C1 segment of cervical spinal cord (tissue), 14 donors: ENCODE data around the gene DLX1.
"Not testable (repeated sequence)": the region's sequence is repeated elsewhere in the genome, so short reads cannot be mapped to it uniquely, and the experiment has no call there.

Experiments
- DNase-seq, 14 donors: peaks; one replicate each; lab custom pipeline; 2025; lab: John Stamatoyannopoulos, UW

DLX1 gene

GRCh38 chr2:172109256-172109987, 24.1 kb downstream of the DLX1 start:
- DNase-seq = no peak

GRCh38 chr2:172109988-172110811, 24.9 kb downstream of the DLX1 start:
- DNase-seq = no peak

DNA sequence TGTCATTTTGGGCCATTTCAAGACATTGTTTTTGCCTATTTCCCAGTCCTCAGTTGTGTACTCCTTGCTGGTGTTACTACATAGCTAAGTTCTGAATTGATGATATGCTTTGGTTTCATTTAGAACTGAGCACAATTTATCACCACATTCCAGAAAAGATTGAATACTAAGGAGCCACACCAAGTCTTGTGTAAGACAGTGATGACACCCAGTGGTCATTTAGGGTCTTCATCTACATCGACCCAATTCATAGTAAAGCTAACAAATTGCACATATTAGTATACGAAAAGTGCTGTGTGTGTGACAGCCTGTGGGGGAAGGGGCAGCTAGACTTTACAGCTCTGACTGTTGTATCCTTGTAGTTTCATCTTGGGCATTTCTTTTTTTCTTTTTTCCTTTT, 28.3 kb downstream of the DLX1 start:
- no peak for DNase-seq

DNA sequence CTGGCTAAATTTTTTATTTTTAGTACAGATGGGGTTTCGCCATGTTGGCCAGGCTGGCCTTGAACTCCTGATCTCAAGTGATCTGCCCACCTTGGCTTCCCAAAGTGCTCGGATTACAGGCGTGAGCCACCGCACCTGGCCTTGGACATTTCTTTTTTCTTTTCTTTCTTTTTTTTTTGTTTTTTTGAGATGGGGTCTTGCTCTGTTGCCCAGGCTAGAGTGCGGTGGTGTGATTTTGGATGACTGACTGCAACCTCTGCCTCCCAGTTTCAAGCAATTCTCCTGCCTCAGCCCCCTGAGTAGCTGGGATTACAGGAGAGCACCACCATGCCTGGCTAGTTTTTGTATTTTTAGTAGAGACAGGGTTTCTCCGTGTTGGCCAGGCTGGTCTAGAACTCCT, 28.9 kb downstream of the DLX1 start:
- not testable (repeated sequence) for DNase-seq

DNA sequence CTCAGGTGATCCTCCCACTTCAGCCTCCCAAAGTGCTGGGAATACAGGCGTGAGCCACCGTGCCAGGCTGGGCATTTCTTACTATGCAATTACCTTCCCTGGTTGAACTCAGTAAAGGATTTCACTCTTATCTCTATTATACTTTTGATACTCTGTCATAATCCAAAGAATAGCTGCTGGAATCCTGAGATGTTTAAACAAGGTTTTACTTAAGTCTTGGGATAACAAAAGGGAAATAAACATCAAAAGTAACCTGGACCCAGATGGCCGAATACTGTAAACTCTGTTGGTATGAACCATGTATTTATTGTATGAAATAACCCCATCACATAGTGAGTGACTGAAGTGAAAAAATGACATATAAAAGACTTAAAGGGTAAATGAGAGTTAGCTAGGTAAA, 29.3 kb downstream of the DLX1 start:
- no peak for DNase-seq

- no peak for DNase-seq
Observed at GRCh38 chr2:172116107-172116506, 30.8 kb downstream of the DLX1 start.

DNA sequence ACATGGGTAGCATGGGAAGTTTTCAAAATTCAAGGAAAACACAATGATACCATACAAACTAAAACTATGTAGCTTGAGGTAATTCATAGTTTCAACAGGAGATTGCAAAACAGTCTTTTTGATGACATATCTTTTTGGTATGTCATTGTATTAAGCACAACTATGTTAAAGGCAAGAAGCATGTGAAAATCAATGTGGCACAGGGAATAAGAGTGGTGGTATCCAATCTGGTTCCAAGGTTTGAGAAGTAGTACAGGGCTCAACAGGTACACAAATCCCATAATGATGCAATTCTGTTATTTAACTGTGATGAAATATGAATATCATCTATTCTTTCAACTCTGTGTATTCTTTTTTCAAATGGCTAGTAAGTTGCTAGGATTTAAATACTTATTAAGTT, 33.8 kb downstream of the DLX1 start:
- DNase-seq = no peak

- no peak for DNase-seq
Observed at GRCh38 chr2:172120118-172120517, 34.8 kb downstream of the DLX1 start.

DNA sequence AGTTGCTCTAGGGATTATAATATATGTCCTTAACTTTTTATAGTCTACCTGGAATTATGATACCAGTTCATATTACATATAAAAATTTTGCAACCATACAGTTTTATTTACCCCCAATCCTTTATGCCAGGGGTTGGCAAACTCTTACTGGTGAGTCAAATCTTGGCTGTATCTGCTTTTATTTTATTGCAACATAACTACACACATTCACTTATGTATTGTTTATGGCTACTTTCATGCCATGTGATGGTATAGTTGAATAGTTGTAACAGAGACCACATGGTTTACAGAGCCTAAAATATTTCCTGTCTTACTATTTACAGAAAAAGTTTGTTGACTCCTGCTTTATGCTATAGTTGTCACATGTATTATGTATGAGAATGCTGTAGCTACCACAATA, 43.2 kb downstream of the DLX1 start:
- no peak for DNase-seq

GRCh38 chr2:172129404-172129803, 44.1 kb downstream of the DLX1 start:
- no peak for DNase-seq

GRCh38 chr2:172131713-172132555, 46.6 kb downstream of the DLX1 start:
- DNase-seq = no peak

GRCh38 chr2:172134270-172134669, 49.0 kb downstream of the DLX1 start:
- no peak for DNase-seq

DNA sequence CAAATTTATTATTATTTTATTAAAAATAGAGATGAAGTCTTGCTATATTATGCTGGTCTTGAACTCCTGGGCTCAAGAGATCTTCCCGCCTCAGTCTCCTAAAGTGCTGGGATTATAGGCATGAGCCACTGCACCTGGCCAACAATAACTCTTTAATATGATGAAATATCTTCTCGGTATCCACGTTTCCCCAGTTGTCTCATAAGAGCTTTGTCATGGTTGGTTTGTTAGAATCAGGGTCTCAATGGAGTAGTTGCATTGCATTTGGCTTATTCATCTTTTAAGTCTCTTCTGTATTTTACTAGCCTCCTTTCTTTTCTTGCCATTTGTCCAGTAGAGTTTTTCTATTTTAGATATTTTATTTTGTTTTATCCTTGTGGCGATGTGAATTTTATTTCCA, 50.1 kb downstream of the DLX1 start:
- DNase-seq = no peak

DNA sequence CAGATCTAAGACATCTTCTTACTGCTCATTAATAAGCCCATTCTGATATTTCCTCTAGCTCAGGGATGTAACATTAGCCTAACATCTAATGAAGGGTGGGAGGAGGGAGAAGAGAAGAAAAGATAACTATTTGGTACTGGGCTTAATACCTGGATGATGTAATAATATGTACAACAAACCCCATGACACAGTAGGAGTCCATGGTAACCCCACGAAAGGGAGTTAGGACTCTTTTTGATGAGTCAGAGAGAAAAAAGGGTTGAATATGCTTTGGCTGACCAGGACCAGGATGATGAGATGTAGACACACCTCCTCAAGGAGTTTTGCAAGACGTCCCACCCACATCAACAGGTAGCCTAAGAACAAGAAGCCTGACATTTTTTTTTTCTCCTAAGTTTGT, 51.8 kb downstream of the DLX1 start:
- no peak for DNase-seq

DNA sequence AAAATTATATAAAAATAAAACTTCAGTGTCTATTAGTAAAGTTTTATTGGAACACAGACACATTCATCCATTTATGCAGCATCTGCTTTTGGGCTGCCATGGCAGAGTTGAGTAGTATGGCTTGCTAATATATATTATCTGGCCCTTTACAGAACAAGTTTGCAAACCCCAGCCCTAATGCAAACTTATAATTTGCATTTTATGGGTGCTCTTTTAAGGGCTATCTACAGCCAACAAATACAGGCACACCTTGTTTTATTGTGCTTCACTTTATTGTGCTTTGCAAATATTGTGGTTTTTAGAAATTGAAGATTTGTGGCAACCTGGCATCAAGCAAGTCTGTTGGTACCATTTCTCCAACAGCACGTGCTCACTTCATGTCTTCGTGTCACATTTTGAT, 52.6 kb downstream of the DLX1 start:
- no peak for DNase-seq

- not testable (repeated sequence) for DNase-seq
Observed at GRCh38 chr2:172138727-172139126, 53.4 kb downstream of the DLX1 start.
